ENCODE results near the gene IL4. TPM values are rescaled to one million over a fixed set of nuclear protein-coding genes. Genes with fewer than 3 reads are reported as not detected.

The IL4 gene
- not detected in 2 replicates for total RNA-seq

GRCh38 chr5:132673939-132674630 lies at the start of gene IL4:
IL4 (plus strand) TSS chr5:132673989; CDS start chr5:132674051, 62 bp downstream.

GRCh38 chr5:132657676-132658380 lies 16.0 kb upstream of the IL4 start, which contains the start of gene IL13:
IL13 (plus strand) TSS chr5:132658173; CDS start chr5:132658187, 14 bp downstream.

Other genes starting within 250 kb of the IL4 start
- gene IRF1, start 183.2 kb upstream of the IL4 start, total RNA-seq, result 13.6 and 48.6 TPM in 2 replicates
- gene IL5, start 130.5 kb upstream of the IL4 start, total RNA-seq, result not detected in 2 replicates
- 16.0 and 16.8 TPM in 2 replicates for gene RAD50, start 117.0 kb upstream of the IL4 start, total RNA-seq
- gene IL13, start 15.8 kb upstream of the IL4 start, total RNA-seq, result not detected in 2 replicates
- gene KIF3A, start 63.6 kb downstream of the IL4 start, total RNA-seq, result 3.1 and 3.5 TPM in 2 replicates
- under 0.01 TPM in 1 of 2 replicates, not detected in the other for gene CCNI2, start 73.4 kb downstream of the IL4 start, total RNA-seq
- gene SEPTIN8, start 103.2 kb downstream of the IL4 start, total RNA-seq, result 37.9 and 50.1 TPM in 2 replicates
- 0.16 TPM in 1 of 2 replicates, not detected in the other for gene SOWAHA, start 139.3 kb downstream of the IL4 start, total RNA-seq
- gene SHROOM1, start 156.7 kb downstream of the IL4 start, total RNA-seq, result 5.5 and 114 TPM in 2 replicates
- 1.3 TPM in 1 of 2 replicates, not detected in the other for gene GDF9, start 192.5 kb downstream of the IL4 start, total RNA-seq
- gene UQCRQ, start 192.7 kb downstream of the IL4 start, total RNA-seq, result 86.2 and 222 TPM in 2 replicates
- gene LEAP2, start 199.7 kb downstream of the IL4 start, total RNA-seq, result 0.32 TPM in 1 of 2 replicates, not detected in the other

Measured in epithelial cell of alveolus of lung (primary cell).